Renal cortex interstitium (tissue), 15 donors: Measurements from ENCODE around the gene TACC2. TPM values are rescaled to one million over a fixed set of nuclear protein-coding genes. Genes with fewer than 3 reads are reported as not detected.
"Not testable (repeated sequence)": the region's sequence is repeated elsewhere in the genome, so short reads cannot be mapped to it uniquely, and the experiment has no call there.

ENCODE experiments used
- DNase-seq, 11 donors: peaks; one replicate each; pipeline ENCODE4 v3.0.0-alpha.2; 2013; ENCODE audit warnings: low read depth in 9 of 11, low spot score in 4 of 11; ENCODE audit errors: extremely low read depth in 1 of 11
- long read RNA-seq, 16 experiments: transcript quantifications; one replicate each; lab custom pipeline, GENCODE V29; 2026
- polyA plus RNA-seq, 3 donors: library from polyadenylated mRNA; unstranded; fragments of 120-200 nt; gene quantifications; one replicate each; pipeline ENCODE4 v1.2.1, GENCODE V29; 2013; ENCODE audit not compliant: insufficient read length in 3 of 3

The TACC2 gene
- 10 to 100 TPM; 42.0 to 55.4 (median 50.1) TPM for polyA plus RNA-seq
- long read RNA-seq, donor 1, partial matches to known transcripts, result 7 of 8 reads
- long read RNA-seq, donor 1, other reads (novel, unspliced or antisense), result 0 of 8 reads
- long read RNA-seq, donor 2, partial matches to known transcripts, result 6 of 8 reads
- long read RNA-seq, donor 2, other reads (novel, unspliced or antisense), result 0 of 8 reads
- long read RNA-seq, donor 3, partial matches to known transcripts, result 6 of 9 reads
- long read RNA-seq, donor 3, other reads (novel, unspliced or antisense), result 0 of 9 reads
- long read RNA-seq, donor 4, partial matches to known transcripts, result 15 of 17 reads
- long read RNA-seq, donor 4, other reads (novel, unspliced or antisense), result 0 of 17 reads
- long read RNA-seq, donor 5, result 0 reads
- long read RNA-seq, donor 6, partial matches to known transcripts, result 23 of 25 reads
- long read RNA-seq, donor 6, other reads (novel, unspliced or antisense), result 0 of 25 reads
- long read RNA-seq, donor 7, partial matches to known transcripts, result 9 of 13 reads
- long read RNA-seq, donor 7, other reads (novel, unspliced or antisense), result 0 of 13 reads
- long read RNA-seq, donor 8, transcript TACC2-205 (13 exons, 3,281 nt), result major isoform, 7 of 34 reads
- long read RNA-seq, donor 8, transcript TACC2-213 (4 exons, 3,109 nt), result minor isoform, 5 of 34 reads
- long read RNA-seq, donor 8, partial matches to known transcripts, result 22 of 34 reads
- long read RNA-seq, donor 8, other reads (novel, unspliced or antisense), result 0 of 34 reads
- long read RNA-seq, donor 9, partial matches to known transcripts, result 9 of 9 reads
- long read RNA-seq, donor 9, other reads (novel, unspliced or antisense), result 0 of 9 reads
- long read RNA-seq, donor 10, partial matches to known transcripts, result 12 of 16 reads
- long read RNA-seq, donor 10, other reads (novel, unspliced or antisense), result 0 of 16 reads
- long read RNA-seq, donor 11, partial matches to known transcripts, result 5 of 6 reads
- long read RNA-seq, donor 11, other reads (novel, unspliced or antisense), result 0 of 6 reads
- long read RNA-seq, donor 12, partial matches to known transcripts, result 5 of 7 reads
- long read RNA-seq, donor 12, other reads (novel, unspliced or antisense), result 0 of 7 reads
- long read RNA-seq, donor 13, result 0 reads
- long read RNA-seq, donor 14, partial matches to known transcripts, result 0 of 2 reads
- long read RNA-seq, donor 14, other reads (novel, unspliced or antisense), result 0 of 2 reads
- long read RNA-seq, donor 15, partial matches to known transcripts, result 9 of 10 reads
- long read RNA-seq, donor 15, other reads (novel, unspliced or antisense), result 0 of 10 reads
- long read RNA-seq, donor 16, partial matches to known transcripts, result 20 of 28 reads
- long read RNA-seq, donor 16, other reads (novel, unspliced or antisense), result 0 of 28 reads

- DNase-seq, result no peak
These were observed at the start of gene TACC2 for GRCh38 chr10:121988361-121989324. TSS of gene TACC2 (plus strand) at chr10:121989163. CDS start at chr10:122021982, 32,819 bp downstream.

- no peak for DNase-seq
These were observed 47.4 kb upstream of the TACC2 start for GRCh38 chr10:121941532-121941931.

- peak in 1 of 11 donors; percentile 32 for DNase-seq
These were observed 46.1 kb upstream of the TACC2 start for GRCh38 chr10:121942749-121943416.

- no peak for DNase-seq
These were observed 41.3 kb upstream of the TACC2 start for GRCh38 chr10:121947343-121948330.

- DNase-seq, result no peak
These were observed 39.9 kb upstream of the TACC2 start for GRCh38 chr10:121949049-121949448.

- DNase-seq, result no peak
These were observed 39.5 kb upstream of the TACC2 start for GRCh38 chr10:121949451-121949850.

GRCh38 chr10:121952226-121952625 lies 36.7 kb upstream of the TACC2 start:
- no peak for DNase-seq

- peak in 5 of 11 donors; percentile 33 to 65 (median 56) for DNase-seq
These were observed 32.6 kb upstream of the TACC2 start for GRCh38 chr10:121956111-121957061.

GRCh38 chr10:121959671-121960070 lies 29.3 kb upstream of the TACC2 start:
- no peak for DNase-seq

GRCh38 chr10:121961456-121961855 lies 27.5 kb upstream of the TACC2 start:
- no peak for DNase-seq

- no peak for DNase-seq
These were observed 23.0 kb upstream of the TACC2 start for GRCh38 chr10:121965996-121966395.

GRCh38 chr10:121969086-121969485 lies 19.9 kb upstream of the TACC2 start:
- DNase-seq, result not testable (repeated sequence)

- no peak for DNase-seq
These were observed 14.9 kb upstream of the TACC2 start for GRCh38 chr10:121974019-121974534.

GRCh38 chr10:121974535-121975294 lies 14.2 kb upstream of the TACC2 start, which contains the start of gene NSMCE4A:
TSS of gene NSMCE4A (minus strand) at chr10:121975217. CDS start at chr10:121975165, 52 bp downstream.
- DNase-seq, result peak; percentile 41 to 77 (median 66)
